ENCODE results near the gene KLHL20. TPM values are rescaled to one million over a fixed set of nuclear protein-coding genes. Genes with fewer than 3 reads are reported as not detected.
A peak's percentile ranks its signal among the peaks of the same experiment; 100 is the strongest.

The KLHL20 gene
- total and polyA plus RNA-seq, 2 of the 8 experiments (the other 6 are each of a cell fraction or from before 2014, with no cell fraction given) = 4.9 to 12.3 TPM

DNA sequence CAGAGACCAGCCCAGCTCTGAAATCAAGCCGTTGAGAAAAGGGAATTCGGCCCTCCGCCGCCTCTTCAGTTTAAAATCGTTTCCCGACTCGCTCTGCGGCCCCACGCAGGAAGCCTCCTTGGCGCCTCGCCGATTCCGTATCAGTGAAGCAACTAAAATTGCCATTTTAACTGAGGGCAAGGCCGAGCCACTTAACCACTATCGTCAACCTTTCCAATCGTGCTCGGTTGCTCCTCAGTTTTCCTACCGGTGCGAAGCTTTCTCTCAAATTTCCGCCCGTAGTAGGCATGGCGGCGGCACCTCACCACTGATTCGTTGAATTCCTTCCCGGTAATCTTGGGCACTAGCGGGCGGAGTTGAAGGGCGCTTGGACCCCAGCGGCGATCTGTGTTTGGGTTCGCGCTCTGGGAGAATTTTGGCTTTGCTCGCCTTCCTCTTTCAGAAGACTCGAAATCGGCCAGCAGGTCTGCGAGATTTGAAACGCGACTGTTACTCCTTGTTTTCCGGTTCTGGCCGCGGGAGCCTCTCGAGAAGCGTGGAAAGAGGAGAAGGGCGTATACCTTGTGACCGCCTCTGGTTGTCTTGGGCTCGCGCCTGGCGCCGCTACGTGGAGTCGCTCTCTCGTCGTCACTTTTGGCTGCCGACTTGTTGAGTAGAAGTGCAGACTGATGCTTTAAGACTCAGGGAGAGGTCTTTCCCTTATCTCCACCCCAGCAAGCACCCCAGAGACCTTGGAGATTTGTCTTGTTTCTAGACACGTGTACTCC, 109.7 kb downstream of the KLHL20 start, which contains the start of the genes CENPL and DARS2:
TSS of gene CENPL (minus strand) at position 569 of the 767 bp plus-strand sequence. CDS start 13,584 bp downstream, outside the sequence.
TSS of gene DARS2 (plus strand) at position 359 of the 767 bp plus-strand sequence. CDS start 557 bp downstream, outside the sequence.
- peak within 1 kb of the TSS; percentile 83 for H4K8ac ChIP-seq (ENCODE audit: extremely low read depth, insufficient read depth, low read length)
- 1% methylated on average over 50 of the region's 55 CpGs; no CpG with 5 or more reads in 1 of the 2 experiments for WGBS, 2 experiments (ENCODE audit: extremely low coverage in 1 of 2, insufficient coverage in 1 of 2, insufficient read length in 1 of 2, insufficient replicate concordance in 2 of 2, low coverage in 1 of 2, low lambda C conversion rate in 2 of 2, missing lambda C conversion rate in 1 of 2)
- TF ChIP-seq MAFK (IDR thresholded peaks at IDR 0.05; ENCODE audit: low read depth, low read length) (no peak; the same call in 1 of the 2 replicates), USF2 (IDR thresholded peaks at IDR 0.05; ENCODE audit: low read length) (no peak), SUZ12 (IDR thresholded peaks at IDR 0.05; ENCODE audit: low read length) (no peak), NANOG (IDR thresholded peaks at IDR 0.05; ENCODE audit: insufficient read depth, low read depth, low read length, poor library complexity, severe bottlenecking) (no peak), YY1 (IDR thresholded peaks at IDR 0.05; ENCODE audit: low read depth, low read length) (peak; percentile 100), SRF (IDR thresholded peaks at IDR 0.05; ENCODE audit: low read depth, low read length) (peak; percentile 43; the same call in 1 of the 2 replicates)

More for the DNA sequence above, 109.7 kb downstream of the KLHL20 start, which contains the start of the genes CENPL and DARS2:
- peak within 1 kb of the TSS; percentile 74 to 93 (median 88) for H3K9ac ChIP-seq (replicated peaks in 1 of 4; ENCODE audit: extremely low read depth in 1 of 4, low read depth in 3 of 4, low read length in 3 of 4)
- H4K20me1 ChIP-seq (replicated peaks in 1 of 2; ENCODE audit: control insufficient read depth in 1 of 2, insufficient read depth in 2 of 2, low read length in 2 of 2) = peaks cover 0 to 2% of the 10 kb centered on the region in 2 experiments
- H3K79me1 ChIP-seq (ENCODE audit: low read depth, low read length) = no peaks in the 10 kb centered on the region
- H2BK12ac ChIP-seq (ENCODE audit: low read depth, low read length) = peak within 1 kb of the TSS; percentile 77; the same call in 1 of the 2 replicates
- peak within 1 kb of the TSS; percentile 81 for H4K91ac ChIP-seq (replicated peaks; ENCODE audit: insufficient read length, low read length)
- peak within 1 kb of the TSS; percentile 47 for H2AFZ ChIP-seq (ENCODE audit: low read length)
- FAIRE-seq (no peak), DNase-seq (ENCODE audit: low read depth in 1 of 2, low spot score in 2 of 2) (peak; percentile 88 to 89)
- peaks cover 7% of the 10 kb centered on the region for H3K23me2 ChIP-seq (ENCODE audit: low read depth, low read length)
- H3K4ac ChIP-seq (replicated peaks; ENCODE audit: insufficient read length, low read depth, low read length) = peak within 1 kb of the TSS; percentile 36
- H2BK5ac ChIP-seq (ENCODE audit: low read depth, low read length) = peak within 1 kb of the TSS; percentile 93
- H2BK15ac ChIP-seq (ENCODE audit: low read length) = peak within 1 kb of the TSS; percentile 84; the same call in 1 of the 2 replicates
- H3K4me3 ChIP-seq (ENCODE audit: extremely low read depth in 1 of 4, insufficient read depth in 2 of 4, low read depth in 3 of 4, low read length in 4 of 4) = peak within 1 kb of the TSS; percentile 69 to 96 (median 88)
- H3K9me3 ChIP-seq (ENCODE audit: insufficient read depth in 2 of 2, low read depth in 1 of 2, low read length in 1 of 2) = no peaks in the 10 kb centered on the region
- H3K23ac ChIP-seq (ENCODE audit: insufficient read length) = no peak within 1 kb of the TSS
- CTCF ChIA-PET (ENCODE audit: partially characterized antibody) = interaction anchor here (0.7 to 1.5 kb wide), 5 partner anchors 13 to 1080 kb away, joined by 3 to 4 read pairs (median 3); no protein-coding TSS in a partner anchor
- no peaks in the 10 kb centered on the region; a peak in 3 of 7 replicates for H3K4me1 ChIP-seq (replicated peaks in 1 of 4; ENCODE audit: control insufficient read depth in 3 of 4, insufficient read depth in 4 of 4, low read length in 3 of 4)
- H3K14ac ChIP-seq (ENCODE audit: insufficient read length) = no peak within 1 kb of the TSS
- peak within 1 kb of the TSS; percentile 78 to 95 for H3K4me2 ChIP-seq (ENCODE audit: insufficient read depth in 1 of 2, low read depth in 2 of 2, low read length in 2 of 2)
- peak within 1 kb of the TSS; percentile 87 for H4K5ac ChIP-seq (ENCODE audit: insufficient read length, low read depth, low read length)
- peak within 1 kb of the TSS; percentile 94 for H3K27ac ChIP-seq (ENCODE audit: low read depth, low read length)
- no peak within 1 kb of the TSS for H2BK20ac ChIP-seq (ENCODE audit: low read length)
- peak within 1 kb of the TSS; percentile 98 for H3K18ac ChIP-seq (ENCODE audit: extremely low read depth, low read length)
- peak within 1 kb of the TSS; percentile 59 for H2BK120ac ChIP-seq (replicated peaks; ENCODE audit: low read depth, low read length)
- H3K56ac ChIP-seq (replicated peaks; ENCODE audit: insufficient read length, low read depth, low read length) = peak within 1 kb of the TSS; percentile 63
- H2AK5ac ChIP-seq (ENCODE audit: low read depth, low read length) = no peak within 1 kb of the TSS; the same call in 1 of the 2 replicates
- no peaks in the 10 kb centered on the region for H3K27me3 ChIP-seq (replicated peaks in 1 of 4; ENCODE audit: control insufficient read depth in 3 of 4, extremely low read depth in 1 of 4, insufficient read depth in 3 of 4, low read length in 3 of 4)
- no peaks in the 10 kb centered on the region; a peak in 1 of 8 replicates for H3K36me3 ChIP-seq (ENCODE audit: control insufficient read depth in 2 of 4, insufficient read depth in 4 of 4, low read length in 3 of 4)
- POLR2A ChIA-PET (ENCODE audit: partially characterized antibody) = interaction anchor here (0.6 to 10.0 kb wide), 30 partner anchors 9 to 400 kb away, joined by 3 to 166 read pairs (median 4); partner anchors contain the start of genes GAS5, KLHL20, PRDX6 and ZBTB37
- peaks cover 7 to 46% of the 10 kb centered on the region in 2 experiments for H3K79me2 ChIP-seq (ENCODE audit: control insufficient read depth in 1 of 2, insufficient read depth in 2 of 2, low read length in 2 of 2)

Data from H1 (cell line).